H1 (cell line): Measurements from ENCODE around the gene NEK2. TPM values are rescaled to one million over a fixed set of nuclear protein-coding genes. Genes with fewer than 3 reads are reported as not detected.

ENCODE experiments used
- ASH2L ChIP-seq: fragments of 200-600, 300-600 bp; sonication (generic); IDR thresholded peaks from one replicate; pipeline ENCODE4 v1.7.1; 2017; ENCODE audit warnings: low read length
- ATF3 ChIP-seq: IDR thresholded peaks from 2 replicates; pipeline ENCODE4 v1.6.1; 2011; ENCODE audit warnings: low read depth, mild to moderate bottlenecking, low read length; ENCODE audit not compliant: insufficient read depth
- BCL11A ChIP-seq, 2 experiments: IDR thresholded peaks; one replicate each; pipeline ENCODE4 v1.6.1; 2011; ENCODE audit warnings: low read depth in 2 of 2, low read length in 2 of 2, mild to moderate bottlenecking in 2 of 2
- CHD2 ChIP-seq: IDR thresholded peaks from 2 replicates; pipeline ENCODE4 v1.6.1; 2012; ENCODE audit warnings: low read length, improper control_type of control experiment
- CHD7 ChIP-seq: fragments of 300-600 bp; sonication (generic); IDR thresholded peaks from 2 replicates; pipeline ENCODE4 v1.7.1; 2012; ENCODE audit warnings: low read length, moderate library complexity, mild to moderate bottlenecking, inconsistent platforms; ENCODE audit not compliant: insufficient replicate concordance
- FOSL1 ChIP-seq: IDR thresholded peaks from 2 replicates; pipeline ENCODE4 v1.6.1; 2011; ENCODE audit warnings: mild to moderate bottlenecking, low read depth, low read length, moderate library complexity; ENCODE audit not compliant: insufficient read depth
- NANOG ChIP-seq: IDR thresholded peaks from 2 replicates; pipeline ENCODE4 v1.6.1; 2011; ENCODE audit warnings: low read length, low read depth, mild to moderate bottlenecking, inconsistent platforms; ENCODE audit not compliant: insufficient read depth, poor library complexity, severe bottlenecking
- SIN3A ChIP-seq, 2 experiments: IDR thresholded peaks in 1 of 2; conservative IDR thresholded peaks in 1 of 2; 2 replicates each; pipeline ENCODE4 v1.6.1; 2011 to 2012; ENCODE audit warnings: low read length in 2 of 2, improper control_type of control experiment in 1 of 2, low read depth in 1 of 2, mild to moderate bottlenecking in 1 of 2
- SUZ12 ChIP-seq: fragments of 200-600 bp; sonication (generic); IDR thresholded peaks from 2 replicates; pipeline ENCODE4 v1.6.1; 2012; ENCODE audit warnings: mild to moderate bottlenecking, inconsistent platforms, low read length, moderate library complexity, mixed read lengths
- TCF12 ChIP-seq: IDR thresholded peaks from 2 replicates; pipeline ENCODE4 v1.6.1; 2011; ENCODE audit warnings: low read depth, mild to moderate bottlenecking, low read length
- YY1 ChIP-seq: IDR thresholded peaks from 2 replicates; pipeline ENCODE4 v1.6.1; 2011; ENCODE audit warnings: low read depth, mild to moderate bottlenecking, low read length
- ZNF274 ChIP-seq: IDR thresholded peaks from 2 replicates; pipeline ENCODE4 v1.7.0; 2012; ENCODE audit warnings: low read length, borderline replicate concordance; ENCODE audit errors: extremely low read depth
- polyA plus RNA-seq, 7 experiments: library from polyadenylated mRNA; depleted of rRNA in 3 of 7; stranded (reverse) in 5 of 7; unstranded in 2 of 7; fragments of >200 nt in 5 of 7; fragments of 200-250 nt in 2 of 7; gene quantifications; 1 replicate in 5 of 7; 2 replicates in 1 of 7; 4 replicates in 1 of 7; pipeline versions ENCODE4 v1.2.1 to v1.2.3, GENCODE V29; 2011 to 2013; ENCODE audit warnings: missing spikeins in 2 of 7, mixed read lengths in 2 of 7
- total RNA-seq: library from RNA; stranded (reverse); fragmentation: NEBNext Ultra II Directional; extraction: Animal tissue kit (Norgen Biotek cat#: 25700); gene quantifications from 2 replicates; pipeline ENCODE4 v1.2.1, GENCODE V29; 2021

The NEK2 gene
- total and polyA plus RNA-seq, 2 of the 8 experiments (the other 6 are each of a cell fraction or from before 2014, with no cell fraction given): 8.4 to 22.9 TPM

- TF ChIP-seq CHD7: no peak
- no peak for TF ChIP-seq SIN3A (conservative IDR thresholded peaks at IDR 0.05 in 1 of 2, IDR thresholded peaks at IDR 0.05 in 1 of 2; ENCODE audit: low read depth in 1 of 2, low read length in 2 of 2)
- TF ChIP-seq FOSL1: no peak
- no peak for TF ChIP-seq TCF12
- no peak for TF ChIP-seq ASH2L
- no peak for TF ChIP-seq CHD2
- no peak for TF ChIP-seq ZNF274
- TF ChIP-seq ATF3: no peak
- TF ChIP-seq NANOG: no peak
- no peak for TF ChIP-seq YY1
- no peak for TF ChIP-seq BCL11A (IDR thresholded peaks at IDR 0.05; ENCODE audit: low read depth in 2 of 2, low read length in 2 of 2)
- no peak for TF ChIP-seq SUZ12
Measured at GRCh38 chr1:211641942-211642341, 33.5 kb downstream of the NEK2 start (continued).
